ENCODE data around the gene CEP70.

- TF ChIP-seq POLR2A (IDR thresholded peaks at IDR 0.05) (no peak), CTCF (IDR thresholded peaks at IDR 0.05) (no peak)
These were observed 95.1 kb downstream of the CEP70 start for GRCh38 chr3:138498991-138499390.

Measured in body of pancreas (tissue), 4 donors.